WTC11 (cell line): Measurements from ENCODE around the gene SEBOX. TPM values are rescaled to one million over a fixed set of nuclear protein-coding genes. Genes with fewer than 3 reads are reported as not detected.

Experiments
- ATF1 ChIP-seq: sonication (generic); formaldehyde crosslinking; IDR thresholded peaks from 2 replicates; pipeline ENCODE4 v1.8.1; 2023; ENCODE audit warnings: mild to moderate bottlenecking, moderate library complexity, missing genetic modification reagents
- FOXJ3 ChIP-seq: sonication (generic); formaldehyde crosslinking; IDR thresholded peaks from 2 replicates; pipeline ENCODE4 v1.9.0; 2021; ENCODE audit warnings: missing genetic modification reagents, mild to moderate bottlenecking, borderline replicate concordance
- GTF2I ChIP-seq: fragments of 250-450 bp; sonication (Bioruptor Pico); conservative IDR thresholded peaks from 2 replicates; pipeline ENCODE4 v1.4.0; 2021; ENCODE audit warnings: mild to moderate bottlenecking
- NFYB ChIP-seq: sonication (generic); formaldehyde crosslinking; conservative IDR thresholded peaks from 2 replicates; pipeline ENCODE4 v1.8.0; 2022; ENCODE audit warnings: low read depth, missing genetic modification reagents
- OVOL2 ChIP-seq: fragments of 250-450 bp; sonication (Bioruptor Pico); IDR thresholded peaks from 2 replicates; pipeline ENCODE4 v1.9.0; 2021; ENCODE audit warnings: mild to moderate bottlenecking, borderline replicate concordance
- SMAD3 ChIP-seq: sonication (generic); formaldehyde crosslinking; IDR thresholded peaks from 2 replicates; pipeline ENCODE4 v1.8.0; 2022; ENCODE audit warnings: missing genetic modification reagents, mild to moderate bottlenecking, borderline replicate concordance
- SMAD4 ChIP-seq: sonication (generic); formaldehyde crosslinking; IDR thresholded peaks from 2 replicates; pipeline ENCODE4 v1.8.0; 2022; ENCODE audit warnings: mild to moderate bottlenecking, missing genetic modification reagents
- TEAD1 ChIP-seq: sonication (generic); formaldehyde crosslinking; IDR thresholded peaks from 2 replicates; pipeline ENCODE4 v1.8.0; 2022; ENCODE audit warnings: mild to moderate bottlenecking, missing genetic modification reagents
- TP53 ChIP-seq: sonication (generic); formaldehyde crosslinking; IDR thresholded peaks from 2 replicates; pipeline ENCODE4 v1.8.1; 2023; ENCODE audit warnings: mild to moderate bottlenecking, missing genetic modification reagents
- ZBTB21 ChIP-seq: sonication (generic); formaldehyde crosslinking; IDR thresholded peaks from 2 replicates; pipeline ENCODE4 v1.8.1; 2023; ENCODE audit warnings: mild to moderate bottlenecking, missing genetic modification reagents, borderline replicate concordance
- ZBTB43 ChIP-seq: sonication (generic); formaldehyde crosslinking; IDR thresholded peaks from 2 replicates; pipeline ENCODE4 v1.8.1; 2023; ENCODE audit warnings: mild to moderate bottlenecking, missing genetic modification reagents
- ZNF219 ChIP-seq: sonication (generic); formaldehyde crosslinking; IDR thresholded peaks from 2 replicates; pipeline ENCODE4 v1.8.0; 2023; ENCODE audit warnings: missing genetic modification reagents, mild to moderate bottlenecking, borderline replicate concordance
- ZNF263 ChIP-seq: sonication (generic); formaldehyde crosslinking; IDR thresholded peaks from 2 replicates; pipeline ENCODE4 v1.8.1; 2022; ENCODE audit warnings: low read depth, mild to moderate bottlenecking, moderate library complexity, missing genetic modification reagents
- ZSCAN18 ChIP-seq: fragments of 250-450 bp; sonication (Bioruptor Pico); IDR thresholded peaks from 2 replicates; pipeline ENCODE4 v2.1.2; 2022; ENCODE audit warnings: mild to moderate bottlenecking, moderate library complexity
- total RNA-seq: library from RNA; stranded (reverse); gene quantifications from 3 replicates; pipeline ENCODE4 v1.2.3, GENCODE V29; 2021
- TF ChIP-seq, protein P1 (sequence below): sonication (generic); formaldehyde crosslinking; IDR thresholded peaks from 2 replicates; pipeline ENCODE4 v1.8.0; 2023; ENCODE audit warnings: missing genetic modification reagents
- TF ChIP-seq, protein P2 (sequence below): sonication (generic); formaldehyde crosslinking; IDR thresholded peaks from 2 replicates; pipeline ENCODE4 v1.8.0; 2023; ENCODE audit warnings: mild to moderate bottlenecking, missing genetic modification reagents
- TF ChIP-seq, protein P3 (sequence below): sonication (generic); formaldehyde crosslinking; IDR thresholded peaks from 2 replicates; pipeline ENCODE4 v1.8.1; 2023; ENCODE audit warnings: mild to moderate bottlenecking, missing genetic modification reagents, borderline replicate concordance
- TF ChIP-seq, protein P4 (sequence below): sonication (generic); formaldehyde crosslinking; IDR thresholded peaks from 2 replicates; pipeline ENCODE4 v1.8.1; 2023; ENCODE audit warnings: mild to moderate bottlenecking, missing genetic modification reagents, moderate library complexity
- TF ChIP-seq, protein P5 (sequence below): sonication (generic); formaldehyde crosslinking; IDR thresholded peaks from 2 replicates; pipeline ENCODE4 v1.8.1; 2023; ENCODE audit warnings: mild to moderate bottlenecking, missing genetic modification reagents, moderate library complexity
- TF ChIP-seq, protein P6 (sequence below): sonication (generic); formaldehyde crosslinking; IDR thresholded peaks from 2 replicates; pipeline ENCODE4 v1.8.1; 2023; ENCODE audit warnings: mild to moderate bottlenecking, moderate library complexity, missing genetic modification reagents
- TF ChIP-seq, protein P7 (sequence below): sonication (generic); formaldehyde crosslinking; IDR thresholded peaks from 2 replicates; pipeline ENCODE4 v1.8.0; 2022; ENCODE audit warnings: mild to moderate bottlenecking, missing genetic modification reagents
- TF ChIP-seq, protein P8 (sequence below): sonication (generic); formaldehyde crosslinking; IDR thresholded peaks from 2 replicates; pipeline ENCODE4 v1.8.0; 2022; ENCODE audit warnings: mild to moderate bottlenecking, missing genetic modification reagents

The SEBOX gene
- total RNA-seq, 1 experiment from 2014 or later: not detected

- no peak for TF ChIP-seq ZNF263 (CRISPR knock-in tag)
- TF ChIP-seq ATF1 (CRISPR knock-in tag): no peak
- TF ChIP-seq ZNF219: 0 out of 2 replicates have a peak, but pooled peaks have one; percentile 44
- TF ChIP-seq, protein P1, sequence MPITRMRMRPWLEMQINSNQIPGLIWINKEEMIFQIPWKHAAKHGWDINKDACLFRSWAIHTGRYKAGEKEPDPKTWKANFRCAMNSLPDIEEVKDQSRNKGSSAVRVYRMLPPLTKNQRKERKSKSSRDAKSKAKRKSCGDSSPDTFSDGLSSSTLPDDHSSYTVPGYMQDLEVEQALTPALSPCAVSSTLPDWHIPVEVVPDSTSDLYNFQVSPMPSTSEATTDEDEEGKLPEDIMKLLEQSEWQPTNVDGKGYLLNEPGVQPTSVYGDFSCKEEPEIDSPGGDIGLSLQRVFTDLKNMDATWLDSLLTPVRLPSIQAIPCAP: no peak
- TF ChIP-seq, protein P2, sequence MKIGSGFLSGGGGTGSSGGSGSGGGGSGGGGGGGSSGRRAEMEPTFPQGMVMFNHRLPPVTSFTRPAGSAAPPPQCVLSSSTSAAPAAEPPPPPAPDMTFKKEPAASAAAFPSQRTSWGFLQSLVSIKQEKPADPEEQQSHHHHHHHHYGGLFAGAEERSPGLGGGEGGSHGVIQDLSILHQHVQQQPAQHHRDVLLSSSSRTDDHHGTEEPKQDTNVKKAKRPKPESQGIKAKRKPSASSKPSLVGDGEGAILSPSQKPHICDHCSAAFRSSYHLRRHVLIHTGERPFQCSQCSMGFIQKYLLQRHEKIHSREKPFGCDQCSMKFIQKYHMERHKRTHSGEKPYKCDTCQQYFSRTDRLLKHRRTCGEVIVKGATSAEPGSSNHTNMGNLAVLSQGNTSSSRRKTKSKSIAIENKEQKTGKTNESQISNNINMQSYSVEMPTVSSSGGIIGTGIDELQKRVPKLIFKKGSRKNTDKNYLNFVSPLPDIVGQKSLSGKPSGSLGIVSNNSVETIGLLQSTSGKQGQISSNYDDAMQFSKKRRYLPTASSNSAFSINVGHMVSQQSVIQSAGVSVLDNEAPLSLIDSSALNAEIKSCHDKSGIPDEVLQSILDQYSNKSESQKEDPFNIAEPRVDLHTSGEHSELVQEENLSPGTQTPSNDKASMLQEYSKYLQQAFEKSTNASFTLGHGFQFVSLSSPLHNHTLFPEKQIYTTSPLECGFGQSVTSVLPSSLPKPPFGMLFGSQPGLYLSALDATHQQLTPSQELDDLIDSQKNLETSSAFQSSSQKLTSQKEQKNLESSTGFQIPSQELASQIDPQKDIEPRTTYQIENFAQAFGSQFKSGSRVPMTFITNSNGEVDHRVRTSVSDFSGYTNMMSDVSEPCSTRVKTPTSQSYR (CRISPR knock-in tag): no peak
- no peak for TF ChIP-seq GTF2I
- no peak for TF ChIP-seq ZSCAN18 (CRISPR knock-in tag)
- no peak for TF ChIP-seq SMAD4
- TF ChIP-seq FOXJ3: no peak
- TF ChIP-seq TP53 (CRISPR knock-in tag): no peak
- TF ChIP-seq SMAD3: no peak
- TF ChIP-seq, protein P3, sequence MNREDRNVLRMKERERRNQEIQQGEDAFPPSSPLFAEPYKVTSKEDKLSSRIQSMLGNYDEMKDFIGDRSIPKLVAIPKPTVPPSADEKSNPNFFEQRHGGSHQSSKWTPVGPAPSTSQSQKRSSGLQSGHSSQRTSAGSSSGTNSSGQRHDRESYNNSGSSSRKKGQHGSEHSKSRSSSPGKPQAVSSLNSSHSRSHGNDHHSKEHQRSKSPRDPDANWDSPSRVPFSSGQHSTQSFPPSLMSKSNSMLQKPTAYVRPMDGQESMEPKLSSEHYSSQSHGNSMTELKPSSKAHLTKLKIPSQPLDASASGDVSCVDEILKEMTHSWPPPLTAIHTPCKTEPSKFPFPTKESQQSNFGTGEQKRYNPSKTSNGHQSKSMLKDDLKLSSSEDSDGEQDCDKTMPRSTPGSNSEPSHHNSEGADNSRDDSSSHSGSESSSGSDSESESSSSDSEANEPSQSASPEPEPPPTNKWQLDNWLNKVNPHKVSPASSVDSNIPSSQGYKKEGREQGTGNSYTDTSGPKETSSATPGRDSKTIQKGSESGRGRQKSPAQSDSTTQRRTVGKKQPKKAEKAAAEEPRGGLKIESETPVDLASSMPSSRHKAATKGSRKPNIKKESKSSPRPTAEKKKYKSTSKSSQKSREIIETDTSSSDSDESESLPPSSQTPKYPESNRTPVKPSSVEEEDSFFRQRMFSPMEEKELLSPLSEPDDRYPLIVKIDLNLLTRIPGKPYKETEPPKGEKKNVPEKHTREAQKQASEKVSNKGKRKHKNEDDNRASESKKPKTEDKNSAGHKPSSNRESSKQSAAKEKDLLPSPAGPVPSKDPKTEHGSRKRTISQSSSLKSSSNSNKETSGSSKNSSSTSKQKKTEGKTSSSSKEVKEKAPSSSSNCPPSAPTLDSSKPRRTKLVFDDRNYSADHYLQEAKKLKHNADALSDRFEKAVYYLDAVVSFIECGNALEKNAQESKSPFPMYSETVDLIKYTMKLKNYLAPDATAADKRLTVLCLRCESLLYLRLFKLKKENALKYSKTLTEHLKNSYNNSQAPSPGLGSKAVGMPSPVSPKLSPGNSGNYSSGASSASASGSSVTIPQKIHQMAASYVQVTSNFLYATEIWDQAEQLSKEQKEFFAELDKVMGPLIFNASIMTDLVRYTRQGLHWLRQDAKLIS (CRISPR knock-in tag): no peak
- TF ChIP-seq, protein P4, sequence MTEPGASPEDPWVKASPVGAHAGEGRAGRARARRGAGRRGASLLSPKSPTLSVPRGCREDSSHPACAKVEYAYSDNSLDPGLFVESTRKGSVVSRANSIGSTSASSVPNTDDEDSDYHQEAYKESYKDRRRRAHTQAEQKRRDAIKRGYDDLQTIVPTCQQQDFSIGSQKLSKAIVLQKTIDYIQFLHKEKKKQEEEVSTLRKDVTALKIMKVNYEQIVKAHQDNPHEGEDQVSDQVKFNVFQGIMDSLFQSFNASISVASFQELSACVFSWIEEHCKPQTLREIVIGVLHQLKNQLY (CRISPR knock-in tag): no peak
- TF ChIP-seq, protein P5, sequence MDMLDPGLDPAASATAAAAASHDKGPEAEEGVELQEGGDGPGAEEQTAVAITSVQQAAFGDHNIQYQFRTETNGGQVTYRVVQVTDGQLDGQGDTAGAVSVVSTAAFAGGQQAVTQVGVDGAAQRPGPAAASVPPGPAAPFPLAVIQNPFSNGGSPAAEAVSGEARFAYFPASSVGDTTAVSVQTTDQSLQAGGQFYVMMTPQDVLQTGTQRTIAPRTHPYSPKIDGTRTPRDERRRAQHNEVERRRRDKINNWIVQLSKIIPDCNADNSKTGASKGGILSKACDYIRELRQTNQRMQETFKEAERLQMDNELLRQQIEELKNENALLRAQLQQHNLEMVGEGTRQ (CRISPR knock-in tag): peak; percentile 96
- no peak for TF ChIP-seq TEAD1 (CRISPR knock-in tag)
- TF ChIP-seq ZBTB21 (CRISPR knock-in tag): no peak
- TF ChIP-seq, protein P6, sequence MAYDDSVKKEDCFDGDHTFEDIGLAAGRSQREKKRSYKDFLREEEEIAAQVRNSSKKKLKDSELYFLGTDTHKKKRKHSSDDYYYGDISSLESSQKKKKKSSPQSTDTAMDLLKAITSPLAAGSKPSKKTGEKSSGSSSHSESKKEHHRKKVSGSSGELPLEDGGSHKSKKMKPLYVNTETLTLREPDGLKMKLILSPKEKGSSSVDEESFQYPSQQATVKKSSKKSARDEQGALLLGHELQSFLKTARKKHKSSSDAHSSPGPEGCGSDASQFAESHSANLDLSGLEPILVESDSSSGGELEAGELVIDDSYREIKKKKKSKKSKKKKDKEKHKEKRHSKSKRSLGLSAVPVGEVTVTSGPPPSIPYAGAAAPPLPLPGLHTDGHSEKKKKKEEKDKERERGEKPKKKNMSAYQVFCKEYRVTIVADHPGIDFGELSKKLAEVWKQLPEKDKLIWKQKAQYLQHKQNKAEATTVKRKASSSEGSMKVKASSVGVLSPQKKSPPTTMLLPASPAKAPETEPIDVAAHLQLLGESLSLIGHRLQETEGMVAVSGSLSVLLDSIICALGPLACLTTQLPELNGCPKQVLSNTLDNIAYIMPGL (CRISPR knock-in tag): 0 out of 2 replicates have a peak, but pooled peaks have one; percentile 50
- TF ChIP-seq, protein P7, sequence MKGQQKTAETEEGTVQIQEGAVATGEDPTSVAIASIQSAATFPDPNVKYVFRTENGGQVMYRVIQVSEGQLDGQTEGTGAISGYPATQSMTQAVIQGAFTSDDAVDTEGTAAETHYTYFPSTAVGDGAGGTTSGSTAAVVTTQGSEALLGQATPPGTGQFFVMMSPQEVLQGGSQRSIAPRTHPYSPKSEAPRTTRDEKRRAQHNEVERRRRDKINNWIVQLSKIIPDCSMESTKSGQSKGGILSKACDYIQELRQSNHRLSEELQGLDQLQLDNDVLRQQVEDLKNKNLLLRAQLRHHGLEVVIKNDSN (CRISPR knock-in tag): peak; percentile 96
- TF ChIP-seq NFYB: no peak
- TF ChIP-seq, protein P8, sequence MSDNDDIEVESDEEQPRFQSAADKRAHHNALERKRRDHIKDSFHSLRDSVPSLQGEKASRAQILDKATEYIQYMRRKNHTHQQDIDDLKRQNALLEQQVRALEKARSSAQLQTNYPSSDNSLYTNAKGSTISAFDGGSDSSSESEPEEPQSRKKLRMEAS: no peak
- TF ChIP-seq OVOL2 (CRISPR knock-in tag): no peak
- no peak for TF ChIP-seq ZBTB43 (CRISPR knock-in tag)
Observed at GRCh38 chr17:28371245-28372202, 6.5 kb upstream of the SEBOX start, which contains the start of gene SARM1 (continued).
